Gastrocnemius medialis (tissue), 4 donors: ENCODE results near the gene BCDIN3D. TPM values are rescaled to one million over a fixed set of nuclear protein-coding genes. Genes with fewer than 3 reads are reported as not detected.

Source experiments
- ATAC-seq, 2 donors: fragments of 150-250 bp; one replicate each; pipeline ENCODE4 v1.9.1; 2016
- DNase-seq, 2 donors: peaks; one replicate each; pipeline ENCODE4 v3.0.0-alpha.2; 2019
- H3K27ac ChIP-seq, 4 donors: fragments of 200-600 bp; sonication (generic); 1 replicate in 1 of 4; 2 replicates in 3 of 4; pipeline ENCODE4 v1.5.1; 2016 to 2018; ENCODE audit warnings: mild to moderate bottlenecking in 2 of 4, moderate library complexity in 1 of 4
- H3K27me3 ChIP-seq, 3 donors: fragments of 200-600 bp; sonication (generic) in 2 of 3; 1 replicate in 1 of 3; 2 replicates in 2 of 3; pipeline versions ENCODE4 v1.5.1 to v1.6.0; 2016 to 2019; ENCODE audit warnings: mild to moderate bottlenecking in 1 of 3, moderate library complexity in 1 of 3
- H3K36me3 ChIP-seq, 2 donors: fragments of 200-600 bp; sonication (generic) in 1 of 2; one replicate each; pipeline ENCODE4 v1.5.1; 2017 to 2018
- H3K4me1 ChIP-seq, 2 donors: fragments of 200-600 bp; sonication (generic) in 1 of 2; one replicate each; pipeline ENCODE4 v1.5.1; 2016 to 2017; ENCODE audit warnings: mild to moderate bottlenecking in 2 of 2
- H3K4me3 ChIP-seq, 4 donors: fragments of 200-600 bp; sonication (generic) in 3 of 4; 1 replicate in 1 of 4; 2 replicates in 3 of 4; pipeline ENCODE4 v1.5.1; 2016 to 2019; ENCODE audit warnings: mild to moderate bottlenecking in 2 of 4
- H3K9me3 ChIP-seq, 3 donors: fragments of 200-600 bp; sonication (generic) in 2 of 3; 1 replicate in 1 of 3; 2 replicates in 2 of 3; pipeline ENCODE4 v1.5.1; 2016 to 2019
- POLR2A ChIP-seq, 2 donors: fragments of 450-650 bp; IDR thresholded peaks; one replicate each; pipeline ENCODE4 v1.6.1; 2017; ENCODE audit warnings: antibody characterized with exemption in 2 of 2, mild to moderate bottlenecking in 2 of 2, moderate library complexity in 2 of 2
- in situ Hi-C, 4 donors: fragments of 200-750 bp; cut with MboI; loops; one replicate each; pipeline versions ENCODE4 v1.15.0 to v1.8.0; 2017; ENCODE audit warnings: low sequenced_read_pairs in 4 of 4
- intact Hi-C: fragments of 100-400 bp; cut with DNase I; formaldehyde crosslinking; loops from one replicate; pipeline ENCODE4 v1.15.1; 2023; ENCODE audit warnings: low total_unique reads
- total RNA-seq, 4 donors: library from RNA; depleted of rRNA; stranded (reverse); fragments of >200 nt; gene quantifications; one replicate each; pipeline versions ENCODE4 v1.1.0 to v1.2.3, GENCODE V29; 2016
- TF ChIP-seq, protein P1 (sequence below), 5 experiments: fragments of 450-650 bp in 3 of 5; fragments of 200-600 bp in 2 of 5; sonication (generic) in 2 of 5; IDR thresholded peaks in 4 of 5; conservative IDR thresholded peaks in 1 of 5; 1 replicate in 4 of 5; 2 replicates in 1 of 5; pipeline ENCODE4 v1.5.1; 2016 to 2019; ENCODE audit warnings: antibody characterized with exemption in 5 of 5, mild to moderate bottlenecking in 3 of 5, moderate library complexity in 3 of 5

Gene BCDIN3D
- total RNA-seq, 4 donors from 2014 or later, result 1.2 to 2.7 (median 2.3) TPM

DNA sequence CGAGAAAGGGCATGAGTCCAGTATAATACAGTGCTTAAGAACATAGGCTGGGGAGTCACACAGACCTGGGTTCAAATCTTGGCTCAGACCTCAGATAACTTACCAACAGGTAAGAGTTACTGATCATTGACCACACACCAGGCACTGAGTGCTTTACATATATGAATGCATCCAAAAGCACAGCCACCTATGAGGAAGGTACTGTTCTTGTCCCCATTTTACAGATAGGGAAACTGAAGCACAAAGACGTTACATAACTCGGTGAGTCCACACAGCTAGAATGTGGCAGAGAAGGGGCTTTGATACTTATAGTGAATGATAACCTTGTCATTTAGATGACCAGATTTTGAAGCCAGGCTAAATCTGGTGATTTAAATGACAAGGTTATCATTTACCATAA lies 33.2 kb upstream of the BCDIN3D start:
- TF ChIP-seq, protein P1, sequence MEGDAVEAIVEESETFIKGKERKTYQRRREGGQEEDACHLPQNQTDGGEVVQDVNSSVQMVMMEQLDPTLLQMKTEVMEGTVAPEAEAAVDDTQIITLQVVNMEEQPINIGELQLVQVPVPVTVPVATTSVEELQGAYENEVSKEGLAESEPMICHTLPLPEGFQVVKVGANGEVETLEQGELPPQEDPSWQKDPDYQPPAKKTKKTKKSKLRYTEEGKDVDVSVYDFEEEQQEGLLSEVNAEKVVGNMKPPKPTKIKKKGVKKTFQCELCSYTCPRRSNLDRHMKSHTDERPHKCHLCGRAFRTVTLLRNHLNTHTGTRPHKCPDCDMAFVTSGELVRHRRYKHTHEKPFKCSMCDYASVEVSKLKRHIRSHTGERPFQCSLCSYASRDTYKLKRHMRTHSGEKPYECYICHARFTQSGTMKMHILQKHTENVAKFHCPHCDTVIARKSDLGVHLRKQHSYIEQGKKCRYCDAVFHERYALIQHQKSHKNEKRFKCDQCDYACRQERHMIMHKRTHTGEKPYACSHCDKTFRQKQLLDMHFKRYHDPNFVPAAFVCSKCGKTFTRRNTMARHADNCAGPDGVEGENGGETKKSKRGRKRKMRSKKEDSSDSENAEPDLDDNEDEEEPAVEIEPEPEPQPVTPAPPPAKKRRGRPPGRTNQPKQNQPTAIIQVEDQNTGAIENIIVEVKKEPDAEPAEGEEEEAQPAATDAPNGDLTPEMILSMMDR (IDR thresholded peaks at IDR 0.05 in 4 of 5, conservative IDR thresholded peaks at IDR 0.05 in 1 of 5), result no peak
- no peak for TF ChIP-seq POLR2A (IDR thresholded peaks at IDR 0.05)
- H3K36me3 ChIP-seq, result no peaks in the 10 kb centered on the region
- ATAC-seq (no peak), DNase-seq (no peak)
- H3K27ac ChIP-seq, result no peak overlapping the region
- in situ Hi-C loops (no loop called here), intact Hi-C loops (no loop called here)
- H3K4me1 ChIP-seq, result no peaks in the 10 kb centered on the region
- H3K4me3 ChIP-seq, result no peak overlapping the region
- no peaks in the 10 kb centered on the region for H3K9me3 ChIP-seq
- no peaks in the 10 kb centered on the region for H3K27me3 ChIP-seq

DNA sequence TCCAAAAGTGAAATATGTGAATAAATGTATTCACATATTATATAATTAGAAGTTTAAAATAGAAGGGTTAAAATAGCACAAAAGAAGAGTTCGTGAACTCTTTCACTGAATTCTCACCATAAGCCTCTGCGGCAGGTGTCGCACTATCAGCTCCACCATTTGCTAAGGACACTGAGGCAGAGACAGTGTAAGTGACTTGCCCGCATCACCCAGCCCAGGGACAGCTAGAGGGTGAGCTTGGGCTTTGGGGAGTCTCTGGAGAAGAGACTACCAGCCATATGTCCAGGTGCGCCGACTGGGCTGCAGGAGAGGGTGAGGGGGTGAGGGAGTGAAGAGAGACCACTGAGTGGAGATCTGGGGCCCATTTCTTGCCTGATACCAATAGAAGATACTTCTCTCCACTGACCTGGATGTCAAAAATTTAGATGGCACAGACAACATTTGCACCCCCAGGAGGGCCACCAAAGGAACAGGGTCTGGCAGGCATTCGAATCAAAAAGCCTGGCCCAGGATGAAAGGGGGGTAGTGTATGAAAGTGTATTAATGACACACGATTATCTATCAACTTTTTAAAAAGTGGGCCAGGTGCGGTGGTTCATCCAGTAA lies 32.3 kb upstream of the BCDIN3D start:
- H3K27me3 ChIP-seq, result no peaks in the 10 kb centered on the region
- DNase-seq, result no peak
- no peak overlapping the region for H3K4me3 ChIP-seq
- TF ChIP-seq POLR2A (IDR thresholded peaks at IDR 0.05), result no peak
- TF ChIP-seq, protein P1 (IDR thresholded peaks at IDR 0.05 in 4 of 5, conservative IDR thresholded peaks at IDR 0.05 in 1 of 5), result no peak
- ATAC-seq, result no peak
- intact Hi-C loops, result no loop called here
- H3K27ac ChIP-seq, result no peak overlapping the region
- no peaks in the 10 kb centered on the region for H3K9me3 ChIP-seq
- H3K4me1 ChIP-seq, result no peaks in the 10 kb centered on the region
- in situ Hi-C loops, result no loop called here
- no peaks in the 10 kb centered on the region for H3K36me3 ChIP-seq

DNA sequence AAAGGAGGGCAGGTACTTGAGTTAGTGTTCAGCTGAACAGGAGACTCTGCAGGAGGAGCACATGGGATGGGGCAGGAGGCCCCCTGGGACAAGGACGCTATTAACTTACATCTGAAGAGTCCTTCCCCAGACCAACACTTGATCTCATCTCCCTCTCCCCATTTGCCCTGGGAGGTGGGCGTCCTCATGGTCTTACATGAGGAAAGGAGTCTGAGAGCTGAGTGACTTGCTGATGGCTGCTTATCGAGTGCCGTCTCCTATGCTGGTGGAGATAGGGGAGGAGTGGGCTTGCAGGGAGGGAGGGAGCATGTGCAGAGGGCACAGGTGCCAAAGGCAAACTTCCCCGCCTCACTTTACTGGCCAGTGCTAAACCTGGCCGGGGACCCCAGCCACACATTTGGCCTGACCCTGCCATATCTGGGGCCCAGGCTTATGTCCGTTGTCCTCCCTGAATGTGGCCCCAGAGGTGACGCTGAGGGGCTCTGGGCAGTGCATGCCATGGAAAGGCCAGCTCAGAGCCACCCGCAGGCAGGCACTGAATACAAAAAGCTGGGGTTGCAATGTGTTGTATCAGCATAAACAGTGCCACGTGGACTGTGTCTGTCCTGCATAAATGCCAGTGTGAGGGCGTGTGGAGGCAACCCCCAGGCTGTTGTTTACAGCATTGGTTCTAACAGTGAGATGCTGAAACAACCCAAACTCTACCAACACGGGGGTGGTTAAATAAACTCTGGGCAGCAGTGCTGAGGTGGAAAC lies 31.4 kb upstream of the BCDIN3D start:
- H3K4me3 ChIP-seq, result no peak overlapping the region
- in situ Hi-C loops, result no loop called here
- no peaks in the 10 kb centered on the region for H3K9me3 ChIP-seq
- intact Hi-C loops, result no loop called here
- DNase-seq (no peak), ATAC-seq (no peak)
- H3K27ac ChIP-seq, result no peak overlapping the region
- no peak for TF ChIP-seq POLR2A (IDR thresholded peaks at IDR 0.05)
- TF ChIP-seq, protein P1 (IDR thresholded peaks at IDR 0.05 in 4 of 5, conservative IDR thresholded peaks at IDR 0.05 in 1 of 5), result no peak
- H3K27me3 ChIP-seq, result no peaks in the 10 kb centered on the region
- no peaks in the 10 kb centered on the region for H3K36me3 ChIP-seq
- H3K4me1 ChIP-seq, result no peaks in the 10 kb centered on the region

DNA sequence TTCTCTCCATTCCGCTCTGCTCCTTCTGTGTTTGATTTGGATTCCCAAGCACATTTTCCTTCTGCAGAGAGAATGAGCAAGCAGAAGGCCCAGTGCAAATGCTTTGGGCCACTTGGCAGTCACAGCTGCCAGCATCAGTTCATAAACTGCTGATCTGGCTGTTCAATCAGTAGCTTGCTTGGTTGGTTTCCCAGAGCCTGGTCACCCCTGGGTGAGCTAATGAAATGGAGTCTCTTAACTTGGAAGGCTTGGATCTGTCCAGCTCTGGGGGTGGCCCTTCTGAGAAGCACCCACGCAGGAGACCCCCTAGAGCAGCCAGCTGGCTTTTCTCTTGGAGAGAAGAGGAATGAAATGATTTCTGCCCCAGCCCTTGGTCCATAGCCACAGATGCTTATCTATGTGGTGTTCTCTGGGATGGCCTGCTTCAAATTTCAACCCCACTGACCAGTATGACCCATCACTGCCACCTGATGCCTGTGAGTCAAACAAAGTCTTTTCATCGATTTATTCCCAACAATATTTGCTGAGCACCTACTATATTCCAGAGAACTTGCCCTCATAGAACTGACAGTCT lies 30.5 kb upstream of the BCDIN3D start:
- in situ Hi-C loops, result no loop called here
- ATAC-seq, result no peak

More for the DNA sequence above, 30.5 kb upstream of the BCDIN3D start:
- Histone ChIP-seq H3K9me3 (no peaks in the 10 kb centered on the region), H3K4me3 (no peak overlapping the region), H3K36me3 (no peaks in the 10 kb centered on the region), H3K27ac (no peak overlapping the region), H3K4me1 (peaks cover 3 to 6% of the 10 kb centered on the region in 2 donors), H3K27me3 (no peaks in the 10 kb centered on the region)
- TF ChIP-seq, protein P1 (IDR thresholded peaks at IDR 0.05 in 4 of 5, conservative IDR thresholded peaks at IDR 0.05 in 1 of 5), result no peak
- no peak for TF ChIP-seq POLR2A (IDR thresholded peaks at IDR 0.05)
- no peak for DNase-seq
- intact Hi-C loops, result no loop called here
